GM19043 (cell line): ENCODE measurements around the gene PTP4A2.
"Not testable (repeated sequence)": the region's sequence is repeated elsewhere in the genome, so short reads cannot be mapped to it uniquely, and the experiment has no call there.

Experiments
- ATAC-seq: cut with Tn5 transposase; IDR thresholded peaks from one replicate; pipeline ENCODE4 v1.9.1; 2021; ENCODE audit warnings: low read depth; ENCODE audit not compliant: unreplicated experiment

The PTP4A2 gene

GRCh38 chr1:31895474-31896198 is 42.5 kb downstream of the PTP4A2 start:
- ATAC-seq: not testable (repeated sequence)

GRCh38 chr1:31891280-31891679 is 46.9 kb downstream of the PTP4A2 start:
- ATAC-seq: no peak

GRCh38 chr1:31888291-31888690 is 49.9 kb downstream of the PTP4A2 start:
- no peak for ATAC-seq

- ATAC-seq: no peak
Measured at GRCh38 chr1:31886866-31887265, 51.3 kb downstream of the PTP4A2 start.

- ATAC-seq: no peak
Measured at GRCh38 chr1:31885851-31886250, 52.3 kb downstream of the PTP4A2 start.

GRCh38 chr1:31883357-31883942 is 54.7 kb downstream of the PTP4A2 start:
- no peak for ATAC-seq

GRCh38 chr1:31881688-31882000 is 56.5 kb downstream of the PTP4A2 start:
- ATAC-seq: no peak

GRCh38 chr1:31880957-31881687 is 57.0 kb downstream of the PTP4A2 start:
- no peak for ATAC-seq

- no peak for ATAC-seq
Measured at GRCh38 chr1:31879981-31880608, 58.1 kb downstream of the PTP4A2 start.

GRCh38 chr1:31878058-31878457 is 60.1 kb downstream of the PTP4A2 start:
- ATAC-seq: no peak

GRCh38 chr1:31877544-31877943 is 60.6 kb downstream of the PTP4A2 start:
- ATAC-seq: no peak

GRCh38 chr1:31875636-31876236 is 62.4 kb downstream of the PTP4A2 start:
- no peak for ATAC-seq

- ATAC-seq: no peak
Measured at GRCh38 chr1:31874942-31875341, 63.2 kb downstream of the PTP4A2 start.

- ATAC-seq: no peak
Measured at GRCh38 chr1:31872658-31873636, 65.2 kb downstream of the PTP4A2 start.

GRCh38 chr1:31871703-31872102 is 66.5 kb downstream of the PTP4A2 start:
- ATAC-seq: no peak

- ATAC-seq: no peak
Measured at GRCh38 chr1:31870086-31870736, 68.0 kb downstream of the PTP4A2 start.

GRCh38 chr1:31869449-31869848 is 68.7 kb downstream of the PTP4A2 start:
- no peak for ATAC-seq

GRCh38 chr1:31868862-31869261 is 69.3 kb downstream of the PTP4A2 start:
- no peak for ATAC-seq

- ATAC-seq: no peak
Measured at GRCh38 chr1:31867546-31867945, 70.6 kb downstream of the PTP4A2 start.
